ENCODE results near the gene SMIM38.

Gene SMIM38

DNA sequence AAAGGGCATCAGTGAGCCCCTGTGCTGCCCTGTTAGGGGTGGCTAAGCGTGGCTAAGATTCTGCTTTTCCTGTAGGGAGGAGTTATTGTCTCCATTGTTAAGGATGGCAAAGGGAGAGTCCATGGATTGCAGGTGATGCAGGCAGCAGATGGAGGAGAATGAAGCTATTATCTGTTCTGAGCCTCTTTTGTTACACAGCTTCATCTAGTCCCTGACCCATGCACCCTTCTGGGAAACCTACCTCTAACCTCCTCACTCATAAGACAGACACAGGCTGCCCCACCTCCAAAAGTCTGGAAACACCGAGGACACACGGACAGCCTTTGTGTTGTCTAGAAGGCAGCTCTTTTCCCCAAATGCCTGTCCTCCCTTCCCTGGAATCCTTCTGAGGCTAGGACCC lies 13.7 kb downstream of the SMIM38 start:
- Histone ChIP-seq H3K27ac (no peak overlapping the region), H3K4me2 (ENCODE audit: low read length) (no peak overlapping the region), H3K27me3 (ENCODE audit: control insufficient read depth, insufficient read depth, low read length) (no peaks in the 10 kb centered on the region), H3K79me2 (no peaks in the 10 kb centered on the region), H3K9ac (no peak overlapping the region), H3K4me3 (ENCODE audit: low read depth, low read length) (no peak overlapping the region), H2AFZ (no peak overlapping the region), H3K4me1 (no peaks in the 10 kb centered on the region), H3K36me3 (ENCODE audit: control insufficient read depth, insufficient read depth, low read length) (no peaks in the 10 kb centered on the region), H3K9me3 (ENCODE audit: control insufficient read depth, low read length) (no peaks in the 10 kb centered on the region)
- TF ChIP-seq, protein P1, sequence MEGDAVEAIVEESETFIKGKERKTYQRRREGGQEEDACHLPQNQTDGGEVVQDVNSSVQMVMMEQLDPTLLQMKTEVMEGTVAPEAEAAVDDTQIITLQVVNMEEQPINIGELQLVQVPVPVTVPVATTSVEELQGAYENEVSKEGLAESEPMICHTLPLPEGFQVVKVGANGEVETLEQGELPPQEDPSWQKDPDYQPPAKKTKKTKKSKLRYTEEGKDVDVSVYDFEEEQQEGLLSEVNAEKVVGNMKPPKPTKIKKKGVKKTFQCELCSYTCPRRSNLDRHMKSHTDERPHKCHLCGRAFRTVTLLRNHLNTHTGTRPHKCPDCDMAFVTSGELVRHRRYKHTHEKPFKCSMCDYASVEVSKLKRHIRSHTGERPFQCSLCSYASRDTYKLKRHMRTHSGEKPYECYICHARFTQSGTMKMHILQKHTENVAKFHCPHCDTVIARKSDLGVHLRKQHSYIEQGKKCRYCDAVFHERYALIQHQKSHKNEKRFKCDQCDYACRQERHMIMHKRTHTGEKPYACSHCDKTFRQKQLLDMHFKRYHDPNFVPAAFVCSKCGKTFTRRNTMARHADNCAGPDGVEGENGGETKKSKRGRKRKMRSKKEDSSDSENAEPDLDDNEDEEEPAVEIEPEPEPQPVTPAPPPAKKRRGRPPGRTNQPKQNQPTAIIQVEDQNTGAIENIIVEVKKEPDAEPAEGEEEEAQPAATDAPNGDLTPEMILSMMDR (IDR thresholded peaks at IDR 0.05): no peak

DNA sequence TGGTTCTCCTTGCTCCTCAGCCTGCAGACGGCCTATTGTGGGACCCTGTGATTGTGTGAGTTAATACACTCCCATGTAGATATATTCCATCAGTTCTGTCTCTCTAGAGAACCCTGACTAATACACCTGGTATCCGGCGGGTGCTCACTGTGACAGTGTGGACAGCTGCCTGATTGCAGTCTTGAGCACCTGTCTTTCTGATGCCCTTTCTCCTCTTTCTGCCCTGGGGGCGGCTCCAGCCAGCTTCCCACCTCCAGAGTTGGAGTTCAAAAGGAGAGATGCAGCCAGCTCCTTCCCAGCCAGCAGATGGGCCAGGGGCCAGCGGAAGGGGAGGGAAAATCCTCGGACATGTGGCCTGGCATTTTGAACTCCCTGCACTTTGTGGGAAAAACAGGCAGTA lies 15.0 kb downstream of the SMIM38 start:
- Histone ChIP-seq H3K9ac (no peak overlapping the region), H2AFZ (no peak overlapping the region), H3K4me2 (ENCODE audit: low read length) (no peak overlapping the region), H3K79me2 (no peaks in the 10 kb centered on the region), H3K27ac (no peak overlapping the region), H3K27me3 (ENCODE audit: control insufficient read depth, insufficient read depth, low read length) (no peaks in the 10 kb centered on the region), H3K36me3 (ENCODE audit: control insufficient read depth, insufficient read depth, low read length) (no peaks in the 10 kb centered on the region), H3K4me3 (ENCODE audit: low read depth, low read length) (no peak overlapping the region), H3K9me3 (ENCODE audit: control insufficient read depth, low read length) (no peaks in the 10 kb centered on the region), H3K4me1 (no peaks in the 10 kb centered on the region)
- TF ChIP-seq, protein P1 (IDR thresholded peaks at IDR 0.05): no peak

DNA sequence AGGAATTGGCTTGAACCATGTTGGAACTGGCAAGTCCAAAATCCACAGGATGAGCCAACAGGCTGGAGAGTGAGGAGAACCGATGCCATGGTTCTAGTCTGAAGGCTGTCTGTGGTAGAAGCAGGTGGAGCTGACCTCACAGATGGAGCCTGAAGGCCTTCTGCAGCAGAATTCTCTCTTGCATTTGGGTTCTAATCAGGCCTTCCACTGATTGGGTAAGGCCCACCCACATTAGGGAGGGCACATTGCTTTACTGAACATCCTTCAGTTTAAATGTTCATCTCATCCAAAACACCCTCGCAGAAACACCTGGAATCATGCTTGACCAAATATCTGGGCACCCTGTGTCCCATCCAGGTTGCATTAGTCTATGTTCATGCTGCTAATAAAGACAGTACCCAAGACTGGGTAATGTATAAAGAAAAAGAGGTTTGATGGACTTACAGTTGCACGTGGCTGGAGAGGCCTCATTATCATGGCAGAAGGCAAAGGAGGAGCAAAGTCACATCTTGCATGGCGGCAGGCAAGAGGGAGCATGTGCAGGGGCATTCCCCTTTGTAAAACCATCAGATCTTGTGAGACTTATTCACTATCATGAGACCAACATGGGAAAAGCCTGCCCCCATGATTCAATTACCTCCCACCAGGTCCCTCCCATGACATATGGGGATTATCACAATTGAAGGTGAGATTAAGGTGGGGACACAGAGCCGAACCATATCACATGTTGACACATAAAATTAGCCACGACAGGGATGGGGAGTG lies 15.9 kb downstream of the SMIM38 start:
- no peaks in the 10 kb centered on the region for H3K9me3 ChIP-seq (ENCODE audit: control insufficient read depth, low read length)
- H3K4me3 ChIP-seq (ENCODE audit: low read depth, low read length): no peak overlapping the region
- no peaks in the 10 kb centered on the region for H3K79me2 ChIP-seq
- no peak overlapping the region for H2AFZ ChIP-seq
- TF ChIP-seq, protein P1 (IDR thresholded peaks at IDR 0.05): no peak
- H3K27ac ChIP-seq: no peak overlapping the region
- no peaks in the 10 kb centered on the region for H3K4me1 ChIP-seq
- H3K9ac ChIP-seq: no peak overlapping the region
- no peaks in the 10 kb centered on the region for H3K36me3 ChIP-seq (ENCODE audit: control insufficient read depth, insufficient read depth, low read length)
- no peaks in the 10 kb centered on the region for H3K27me3 ChIP-seq (ENCODE audit: control insufficient read depth, insufficient read depth, low read length)
- no peak overlapping the region for H3K4me2 ChIP-seq (ENCODE audit: low read length)

DNA sequence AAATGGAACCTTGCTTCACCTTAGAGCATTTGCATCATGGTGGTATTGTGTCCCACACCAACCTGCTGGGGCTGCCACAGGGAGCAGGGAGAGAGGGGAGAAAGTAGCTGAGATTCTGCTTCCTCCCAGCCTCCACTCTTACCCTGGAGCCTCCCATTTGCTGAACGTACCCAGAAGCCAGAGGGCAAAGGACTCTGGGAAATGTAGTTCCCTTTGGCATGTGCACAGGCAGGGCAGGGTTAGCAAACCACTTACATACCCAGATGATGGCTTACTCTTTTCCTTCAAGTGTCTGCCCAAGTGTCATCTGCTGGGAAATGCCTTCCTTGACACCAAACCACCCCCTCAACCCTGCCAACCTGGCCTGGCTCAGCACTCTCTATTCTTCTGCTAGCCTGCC lies 16.9 kb downstream of the SMIM38 start:
- H3K36me3 ChIP-seq (ENCODE audit: control insufficient read depth, insufficient read depth, low read length): no peaks in the 10 kb centered on the region
- no peaks in the 10 kb centered on the region for H3K27me3 ChIP-seq (ENCODE audit: control insufficient read depth, insufficient read depth, low read length)
- no peak overlapping the region for H2AFZ ChIP-seq
- no peak overlapping the region for H3K27ac ChIP-seq
- no peak overlapping the region for H3K4me3 ChIP-seq (ENCODE audit: low read depth, low read length)
- no peak overlapping the region for H3K9ac ChIP-seq
- H3K79me2 ChIP-seq: no peaks in the 10 kb centered on the region
- TF ChIP-seq, protein P1 (IDR thresholded peaks at IDR 0.05): no peak
- no peaks in the 10 kb centered on the region for H3K9me3 ChIP-seq (ENCODE audit: control insufficient read depth, low read length)
- H3K4me2 ChIP-seq (ENCODE audit: low read length): no peak overlapping the region
- H3K4me1 ChIP-seq: no peaks in the 10 kb centered on the region

DNA sequence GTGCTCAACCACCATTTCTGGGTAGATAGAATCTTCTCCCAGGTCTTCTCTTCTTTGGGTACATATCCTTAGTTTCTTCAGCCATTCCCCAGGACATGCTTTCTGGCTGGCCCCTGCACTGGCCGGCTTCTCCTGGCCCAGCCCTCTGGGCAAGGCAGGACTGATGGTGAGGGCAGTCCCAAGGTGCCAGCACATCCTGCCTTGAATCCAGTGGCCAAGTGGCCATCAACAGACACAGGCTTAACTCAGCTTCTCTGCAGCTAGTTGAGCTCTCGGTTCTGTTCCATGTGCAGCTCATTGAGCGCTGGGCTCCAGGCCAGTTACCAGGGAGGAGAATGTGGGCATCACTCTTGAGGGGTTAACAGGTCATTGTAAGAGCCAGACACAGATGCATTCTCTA lies 17.6 kb downstream of the SMIM38 start:
- Histone ChIP-seq H2AFZ (no peak overlapping the region), H3K4me3 (ENCODE audit: low read depth, low read length) (no peak overlapping the region), H3K36me3 (ENCODE audit: control insufficient read depth, insufficient read depth, low read length) (no peaks in the 10 kb centered on the region), H3K27ac (no peak overlapping the region), H3K4me1 (no peaks in the 10 kb centered on the region), H3K79me2 (no peaks in the 10 kb centered on the region), H3K9me3 (ENCODE audit: control insufficient read depth, low read length) (no peaks in the 10 kb centered on the region), H3K9ac (no peak overlapping the region), H3K4me2 (ENCODE audit: low read length) (no peak overlapping the region), H3K27me3 (ENCODE audit: control insufficient read depth, insufficient read depth, low read length) (no peaks in the 10 kb centered on the region)
- TF ChIP-seq, protein P1 (IDR thresholded peaks at IDR 0.05): no peak
